ENCODE data around the gene TRMT2B. TPM values are rescaled to one million over a fixed set of nuclear protein-coding genes. Genes with fewer than 3 reads are reported as not detected.

Gene TRMT2B
- total RNA-seq (2022; extraction: Qiagen RNA extraction; ENCODE audit: low read depth) = 13.3 to 16.4 TPM (median 14.4 TPM) in 5 replicates

GRCh38 chrX:101051549-101052302 lies at the start of gene TRMT2B:
Gene TRMT2B, minus strand, starts transcription at chrX:101052111. Its CDS starts 9,822 bp downstream, at chrX:101042289.

GRCh38 chrX:101097546-101098453 lies 45.9 kb upstream of the TRMT2B start, which contains the start of gene CENPI:
Gene CENPI, plus strand, starts transcription at chrX:101098204. Its CDS starts 2,867 bp downstream, at chrX:101101071.

GRCh38 chrX:101078716-101079598 lies 27.0 kb upstream of the TRMT2B start, which contains the start of gene TMEM35A:
Gene TMEM35A, plus strand, starts transcription at chrX:101078879. Its CDS starts 124 bp downstream, at chrX:101079003.

GRCh38 chrX:100969408-100969807 lies 82.5 kb downstream of the TRMT2B start, which contains the start of gene ARL13A:
Gene ARL13A, plus strand, starts transcription at chrX:100969708. Its CDS starts 3,982 bp downstream, at chrX:100973690.

Other genes starting within 250 kb of the TRMT2B start
- 32.2 to 35.5 TPM (median 33.7 TPM) in 5 replicates for gene CSTF2, start 231.7 kb downstream of the TRMT2B start, total RNA-seq (2022; extraction: Qiagen RNA extraction; ENCODE audit: low read depth)
- 0.03 to 0.17 TPM in 2 of 5 replicates, not detected in the others for gene NOX1, start 177.8 kb downstream of the TRMT2B start, total RNA-seq (2022; extraction: Qiagen RNA extraction; ENCODE audit: low read depth)
- gene XKRX, start 123.2 kb downstream of the TRMT2B start, total RNA-seq (2022; extraction: Qiagen RNA extraction; ENCODE audit: low read depth) = 0.16 to 0.30 TPM (median 0.26 TPM) in 5 replicates
- gene ARL13A, start 82.4 kb downstream of the TRMT2B start, total RNA-seq (2022; extraction: Qiagen RNA extraction; ENCODE audit: low read depth) = 0.09 TPM in 2 of 5 replicates, not detected in the others
- gene TMEM35A, start 26.8 kb upstream of the TRMT2B start, total RNA-seq (2022; extraction: Qiagen RNA extraction; ENCODE audit: low read depth) = not detected in 5 replicates
- 10.3 to 13.5 TPM (median 12.1 TPM) in 5 replicates for gene CENPI, start 46.1 kb upstream of the TRMT2B start, total RNA-seq (2022; extraction: Qiagen RNA extraction; ENCODE audit: low read depth)
- 0.16 to 0.30 TPM (median 0.25 TPM) in 5 replicates for gene DRP2, start 167.7 kb upstream of the TRMT2B start, total RNA-seq (2022; extraction: Qiagen RNA extraction; ENCODE audit: low read depth)
- 0.06 to 0.15 TPM (median 0.09 TPM) in 4 of 5 replicates, not detected in the other for gene TAF7L, start 239.2 kb upstream of the TRMT2B start, total RNA-seq (2022; extraction: Qiagen RNA extraction; ENCODE audit: low read depth)